ENCODE data around the gene MAN1B1.

Gene MAN1B1

DNA sequence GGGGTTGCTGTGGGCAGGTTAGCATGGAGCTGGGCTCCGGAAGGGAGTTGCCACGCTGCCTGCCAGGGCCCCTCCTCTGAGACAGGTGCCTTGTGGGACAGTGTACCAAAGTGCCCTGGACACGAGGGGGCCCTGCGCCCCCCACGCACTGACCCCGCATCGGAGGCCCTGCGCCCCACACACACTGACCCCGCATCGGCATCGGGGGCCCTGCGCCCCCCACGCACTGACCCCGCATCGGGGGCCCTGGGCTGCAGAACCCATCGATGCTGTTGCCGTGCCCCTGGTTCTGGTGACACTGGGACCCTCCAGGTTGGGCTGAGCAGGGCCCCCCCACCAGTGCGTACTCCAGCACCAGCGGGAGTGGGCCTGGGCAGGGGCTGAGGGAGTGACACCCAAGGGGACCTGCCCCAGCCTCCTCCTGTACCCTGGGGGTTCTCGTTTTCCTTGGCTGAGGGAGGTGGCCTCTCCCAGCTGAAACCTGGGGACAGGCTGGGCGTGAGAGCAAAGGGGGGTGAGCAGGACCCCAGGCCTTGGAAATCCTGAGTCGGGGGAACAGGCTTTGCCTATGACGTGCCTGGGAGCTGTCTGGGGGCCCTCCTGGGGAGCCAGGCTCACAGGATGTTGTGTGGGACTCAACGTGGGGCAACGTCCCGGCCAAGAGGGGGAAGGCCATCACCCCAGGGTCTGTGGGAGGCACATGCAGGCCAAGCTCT is 23.3 kb upstream of the MAN1B1 start:
- TF ChIP-seq MAX (IDR thresholded peaks at IDR 0.05) = no peak
- no peak for TF ChIP-seq EGR1 (IDR thresholded peaks at IDR 0.05)
- TF ChIP-seq TAF1 (IDR thresholded peaks at IDR 0.05; ENCODE audit: low read depth) = no peak
- no peak for TF ChIP-seq YY1 (IDR thresholded peaks at IDR 0.05; ENCODE audit: low read depth)
- TF ChIP-seq FOXM1 (IDR thresholded peaks at IDR 0.05; ENCODE audit: borderline replicate concordance, low read depth) = no peak
- TF ChIP-seq TEAD4 (IDR thresholded peaks at IDR 0.05) = no peak
- TF ChIP-seq CEBPB (IDR thresholded peaks at IDR 0.05) = no peak
- no peak for TF ChIP-seq RAD21 (IDR thresholded peaks at IDR 0.05; ENCODE audit: low read depth)
- TF ChIP-seq TCF12 (IDR thresholded peaks at IDR 0.05; ENCODE audit: low read depth) = no peak
- TF ChIP-seq CREB1 (IDR thresholded peaks at IDR 0.05; ENCODE audit: low read depth) = no peak
- no peak for TF ChIP-seq EP300 (IDR thresholded peaks at IDR 0.05; ENCODE audit: borderline replicate concordance)
- no peak for TF ChIP-seq ZBTB7A (IDR thresholded peaks at IDR 0.05; ENCODE audit: low read depth)
- TF ChIP-seq NFIC (IDR thresholded peaks at IDR 0.05) = no peak
- TF ChIP-seq, protein P1, sequence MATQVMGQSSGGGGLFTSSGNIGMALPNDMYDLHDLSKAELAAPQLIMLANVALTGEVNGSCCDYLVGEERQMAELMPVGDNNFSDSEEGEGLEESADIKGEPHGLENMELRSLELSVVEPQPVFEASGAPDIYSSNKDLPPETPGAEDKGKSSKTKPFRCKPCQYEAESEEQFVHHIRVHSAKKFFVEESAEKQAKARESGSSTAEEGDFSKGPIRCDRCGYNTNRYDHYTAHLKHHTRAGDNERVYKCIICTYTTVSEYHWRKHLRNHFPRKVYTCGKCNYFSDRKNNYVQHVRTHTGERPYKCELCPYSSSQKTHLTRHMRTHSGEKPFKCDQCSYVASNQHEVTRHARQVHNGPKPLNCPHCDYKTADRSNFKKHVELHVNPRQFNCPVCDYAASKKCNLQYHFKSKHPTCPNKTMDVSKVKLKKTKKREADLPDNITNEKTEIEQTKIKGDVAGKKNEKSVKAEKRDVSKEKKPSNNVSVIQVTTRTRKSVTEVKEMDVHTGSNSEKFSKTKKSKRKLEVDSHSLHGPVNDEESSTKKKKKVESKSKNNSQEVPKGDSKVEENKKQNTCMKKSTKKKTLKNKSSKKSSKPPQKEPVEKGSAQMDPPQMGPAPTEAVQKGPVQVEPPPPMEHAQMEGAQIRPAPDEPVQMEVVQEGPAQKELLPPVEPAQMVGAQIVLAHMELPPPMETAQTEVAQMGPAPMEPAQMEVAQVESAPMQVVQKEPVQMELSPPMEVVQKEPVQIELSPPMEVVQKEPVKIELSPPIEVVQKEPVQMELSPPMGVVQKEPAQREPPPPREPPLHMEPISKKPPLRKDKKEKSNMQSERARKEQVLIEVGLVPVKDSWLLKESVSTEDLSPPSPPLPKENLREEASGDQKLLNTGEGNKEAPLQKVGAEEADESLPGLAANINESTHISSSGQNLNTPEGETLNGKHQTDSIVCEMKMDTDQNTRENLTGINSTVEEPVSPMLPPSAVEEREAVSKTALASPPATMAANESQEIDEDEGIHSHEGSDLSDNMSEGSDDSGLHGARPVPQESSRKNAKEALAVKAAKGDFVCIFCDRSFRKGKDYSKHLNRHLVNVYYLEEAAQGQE (IDR thresholded peaks at IDR 0.05; ENCODE audit: low read depth) = no peak
- TF ChIP-seq, protein P2, sequence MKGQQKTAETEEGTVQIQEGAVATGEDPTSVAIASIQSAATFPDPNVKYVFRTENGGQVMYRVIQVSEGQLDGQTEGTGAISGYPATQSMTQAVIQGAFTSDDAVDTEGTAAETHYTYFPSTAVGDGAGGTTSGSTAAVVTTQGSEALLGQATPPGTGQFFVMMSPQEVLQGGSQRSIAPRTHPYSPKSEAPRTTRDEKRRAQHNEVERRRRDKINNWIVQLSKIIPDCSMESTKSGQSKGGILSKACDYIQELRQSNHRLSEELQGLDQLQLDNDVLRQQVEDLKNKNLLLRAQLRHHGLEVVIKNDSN (IDR thresholded peaks at IDR 0.05) = no peak

DNA sequence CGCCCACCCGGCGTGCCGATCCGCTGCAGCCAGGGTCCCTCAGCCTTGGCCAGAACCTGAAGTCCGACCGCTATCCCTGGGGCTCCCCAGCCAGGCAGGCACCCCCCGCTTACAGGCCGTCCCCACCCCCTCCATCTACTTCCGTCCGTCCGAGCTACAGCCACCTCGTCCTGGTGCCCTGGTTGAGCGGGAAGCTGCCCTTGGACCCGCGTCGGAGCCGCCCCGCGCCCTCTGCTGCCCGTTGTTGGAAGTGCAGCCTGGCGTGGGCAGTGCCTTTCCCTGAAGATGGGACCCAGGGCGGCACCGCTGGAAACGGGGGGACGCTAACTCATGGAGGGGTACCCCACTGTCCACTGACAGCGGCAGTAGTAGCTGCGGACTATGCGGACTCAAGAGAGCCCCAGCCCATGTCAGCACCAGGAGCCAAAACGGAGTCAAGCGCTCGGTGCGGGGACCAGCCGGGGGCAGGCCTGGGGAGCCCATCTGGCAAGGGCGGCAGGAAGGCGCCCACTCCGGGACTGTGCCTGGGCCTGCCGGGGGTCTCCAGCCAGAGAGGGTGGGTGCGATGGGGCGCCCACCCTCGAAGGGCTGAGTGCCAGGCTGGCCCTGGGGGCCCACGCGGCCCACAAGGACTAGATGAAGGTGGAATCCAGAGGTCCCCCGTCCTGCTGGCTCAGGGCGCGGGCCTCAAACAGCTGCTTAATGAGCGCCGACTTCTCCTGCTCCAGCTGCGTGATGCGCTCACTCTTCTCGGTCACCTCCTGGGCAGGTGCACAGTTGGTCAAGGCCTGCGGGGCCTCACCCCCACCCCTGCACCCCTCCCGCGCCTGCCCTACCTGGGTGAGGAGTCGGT is 22.5 kb upstream of the MAN1B1 start:
- TF ChIP-seq, protein P1 (IDR thresholded peaks at IDR 0.05; ENCODE audit: low read depth) = peak; percentile 43; the same call in 1 of the 2 replicates
- TF ChIP-seq RAD21 (IDR thresholded peaks at IDR 0.05; ENCODE audit: low read depth) = peak; percentile 73
- TF ChIP-seq MAX (IDR thresholded peaks at IDR 0.05) = peak; percentile 69
- no peak for TF ChIP-seq TEAD4 (IDR thresholded peaks at IDR 0.05)
- TF ChIP-seq YY1 (IDR thresholded peaks at IDR 0.05; ENCODE audit: low read depth) = no peak
- no peak for TF ChIP-seq EGR1 (IDR thresholded peaks at IDR 0.05)

- no peak for TF ChIP-seq TEAD4 (IDR thresholded peaks at IDR 0.05)
- no peak for TF ChIP-seq CEBPB (IDR thresholded peaks at IDR 0.05)
- no peak for TF ChIP-seq RAD21 (IDR thresholded peaks at IDR 0.05; ENCODE audit: low read depth)
- TF ChIP-seq EGR1 (IDR thresholded peaks at IDR 0.05) = no peak
- TF ChIP-seq NFIC (IDR thresholded peaks at IDR 0.05) = no peak
- no peak for TF ChIP-seq YY1 (IDR thresholded peaks at IDR 0.05; ENCODE audit: low read depth)
- TF ChIP-seq, protein P2 (IDR thresholded peaks at IDR 0.05) = no peak
- TF ChIP-seq ZBTB7A (IDR thresholded peaks at IDR 0.05; ENCODE audit: low read depth) = no peak
- TF ChIP-seq FOXM1 (IDR thresholded peaks at IDR 0.05; ENCODE audit: borderline replicate concordance, low read depth) = no peak
- TF ChIP-seq, protein P1 (IDR thresholded peaks at IDR 0.05; ENCODE audit: low read depth) = no peak
- no peak for TF ChIP-seq CREB1 (IDR thresholded peaks at IDR 0.05; ENCODE audit: low read depth)
- TF ChIP-seq TAF1 (IDR thresholded peaks at IDR 0.05; ENCODE audit: low read depth) = no peak
- no peak for TF ChIP-seq MAX (IDR thresholded peaks at IDR 0.05)
Observed at GRCh38 chr9:137064880-137065164, 22.0 kb upstream of the MAN1B1 start.

Measured in Ishikawa (cell line).